GM21717 (cell line): ENCODE results near the gene ART3.

Experiments used
- ATAC-seq: cut with Tn5 transposase; IDR thresholded peaks from one replicate; pipeline ENCODE4 v1.9.1; 2021; ENCODE audit warnings: mild to moderate bottlenecking, moderate library complexity; ENCODE audit not compliant: unreplicated experiment

Gene ART3

GRCh38 chr4:76067652-76068286, 6.7 kb upstream of the ART3 start:
- no peak for ATAC-seq

- ATAC-seq: no peak
Measured at GRCh38 chr4:76072760-76073159, 1.7 kb upstream of the ART3 start.

GRCh38 chr4:76074993-76075600, 588 bp downstream of the ART3 start:
- ATAC-seq: no peak

- ATAC-seq: no peak
Measured at GRCh38 chr4:76078033-76078613, 3.6 kb downstream of the ART3 start.

GRCh38 chr4:76083386-76083988, 9.0 kb downstream of the ART3 start:
- no peak for ATAC-seq

- ATAC-seq: no peak
Measured at GRCh38 chr4:76084542-76084941, 10.0 kb downstream of the ART3 start.

GRCh38 chr4:76087007-76087769, 12.7 kb downstream of the ART3 start:
- ATAC-seq: no peak

- no peak for ATAC-seq
Measured at GRCh38 chr4:76088719-76089118, 14.2 kb downstream of the ART3 start.

GRCh38 chr4:76090241-76090691, 15.8 kb downstream of the ART3 start:
- peak; percentile 73 for ATAC-seq

- ATAC-seq: no peak
Measured at GRCh38 chr4:76091052-76091451, 16.5 kb downstream of the ART3 start.

GRCh38 chr4:76095568-76095967, 21.1 kb downstream of the ART3 start:
- ATAC-seq: no peak

GRCh38 chr4:76096076-76096475, 21.6 kb downstream of the ART3 start:
- ATAC-seq: no peak

- no peak for ATAC-seq
Measured at GRCh38 chr4:76105652-76106051, 31.1 kb downstream of the ART3 start.

GRCh38 chr4:76106442-76106841, 31.9 kb downstream of the ART3 start:
- ATAC-seq: no peak

GRCh38 chr4:76108467-76109181, 34.1 kb downstream of the ART3 start:
- ATAC-seq: no peak

- no peak for ATAC-seq
Measured at GRCh38 chr4:76116821-76117220, 42.3 kb downstream of the ART3 start.

- no peak for ATAC-seq
Measured at GRCh38 chr4:76117536-76117935, 43.0 kb downstream of the ART3 start.

- ATAC-seq: no peak
Measured at GRCh38 chr4:76120199-76120598, 45.7 kb downstream of the ART3 start.

- ATAC-seq: no peak
Measured at GRCh38 chr4:76125816-76126215, 51.3 kb downstream of the ART3 start.

GRCh38 chr4:76127754-76128153, 53.2 kb downstream of the ART3 start:
- no peak for ATAC-seq

- no peak for ATAC-seq
Measured at GRCh38 chr4:76141241-76141640, 66.7 kb downstream of the ART3 start.
